HL-60 (cell line): ENCODE data around the gene ABCA4.
A peak's percentile ranks its signal among the peaks of the same experiment; 100 is the strongest.

ENCODE experiments used
- DNase-seq, 2 experiments: peaks; one replicate each; pipeline ENCODE4 v3.0.0-alpha.2; 2010 to 2020; ENCODE audit warnings: low read depth in 1 of 2, low spot score in 1 of 2
- H3K27ac ChIP-seq: fragments of 250-450 bp; sonication (Bioruptor Pico); replicated peaks from 2 replicates; pipeline ENCODE4 v1.5.1; 2020; ENCODE audit warnings: mild to moderate bottlenecking, moderate library complexity
- H3K27me3 ChIP-seq: fragments of 250-450 bp; sonication (Bioruptor Pico); 2 replicates; pipeline ENCODE4 v1.5.1; 2021; ENCODE audit warnings: mild to moderate bottlenecking, moderate library complexity; ENCODE audit not compliant: insufficient read depth, poor library complexity, severe bottlenecking
- H3K4me3 ChIP-seq: replicated peaks from 2 replicates; pipeline ENCODE4 v1.5.1; 2011; ENCODE audit warnings: mild to moderate bottlenecking, control low read depth, low read length; ENCODE audit not compliant: insufficient read depth
- CTCF ChIP-seq: IDR thresholded peaks from one replicate; pipeline ENCODE4 v1.5.1; 2011; ENCODE audit warnings: low read length, control low read depth, inconsistent platforms; ENCODE audit not compliant: insufficient read depth
- GABPA ChIP-seq: IDR thresholded peaks from 2 replicates; pipeline ENCODE4 v1.6.1; 2012; ENCODE audit warnings: low read depth
- POLR2AphosphoS5 ChIP-seq: IDR thresholded peaks from 2 replicates; pipeline ENCODE4 v1.6.1; 2012; ENCODE audit warnings: low read depth
- REST ChIP-seq: IDR thresholded peaks from 2 replicates; pipeline ENCODE4 v1.6.1; 2012; ENCODE audit warnings: low read depth; ENCODE audit not compliant: insufficient replicate concordance
- SPI1 ChIP-seq: IDR thresholded peaks from 2 replicates; pipeline ENCODE4 v1.6.1; 2012; ENCODE audit warnings: low read depth, mild to moderate bottlenecking, borderline replicate concordance

The ABCA4 gene

GRCh38 chr1:94067196-94067595 lies 53.8 kb downstream of the ABCA4 start:
- Histone ChIP-seq H3K27me3 (peaks cover 4% of the 10 kb centered on the region), H3K4me3 (no peak overlapping the region), H3K27ac (no peak overlapping the region)
- DNase-seq = no peak
- TF ChIP-seq SPI1 = no peak
- TF ChIP-seq REST = no peak
- no peak for TF ChIP-seq CTCF
- no peak for TF ChIP-seq POLR2AphosphoS5
- no peak for TF ChIP-seq GABPA

GRCh38 chr1:94063379-94063778 lies 57.6 kb downstream of the ABCA4 start:
- TF ChIP-seq GABPA = no peak
- TF ChIP-seq REST = no peak
- no peak for TF ChIP-seq POLR2AphosphoS5
- no peak for TF ChIP-seq SPI1
- no peak for TF ChIP-seq CTCF
- DNase-seq = no peak
- Histone ChIP-seq H3K4me3 (no peak overlapping the region), H3K27ac (no peak overlapping the region), H3K27me3 (peaks cover 2% of the 10 kb centered on the region)

GRCh38 chr1:94061513-94062443 lies 59.2 kb downstream of the ABCA4 start:
- no peak overlapping the region for H3K27ac ChIP-seq
- TF ChIP-seq CTCF (peak; percentile 89), SPI1 (peak; percentile 23; the same call in 1 of the 2 replicates), GABPA (no peak)
- peak in 1 of 2 experiments; percentile 48 for DNase-seq
- peaks cover 4% of the 10 kb centered on the region for H3K27me3 ChIP-seq
- H3K4me3 ChIP-seq = no peak overlapping the region
